A549 (cell line): ENCODE data around the gene PTPRD.

ENCODE experiments used
- ATOH8 ChIP-seq: fragments of 250-450 bp; sonication (Bioruptor Pico); IDR thresholded peaks from 2 replicates; pipeline ENCODE4 v1.5.0; 2020; ENCODE audit warnings: low read depth, mild to moderate bottlenecking, moderate library complexity
- CTCF ChIP-seq: fragments of >200 bp; sonication (Bioruptor Twin); formaldehyde crosslinking; IDR thresholded peaks from 3 replicates; pipeline ENCODE4 v1.5.1; 2016
- EP300 ChIP-seq, 2 experiments: fragments of >200 bp; sonication (Bioruptor Twin); formaldehyde crosslinking; IDR thresholded peaks; 2 replicates in 1 of 2; 3 replicates in 1 of 2; pipeline ENCODE4 v1.6.1; 2016 to 2017
- POLR2A ChIP-seq: IDR thresholded peaks from 2 replicates; pipeline ENCODE4 v1.6.1; 2012; ENCODE audit warnings: mild to moderate bottlenecking, low read length
- POLR2AphosphoS2 ChIP-seq: conservative IDR thresholded peaks from 2 replicates; pipeline ENCODE4 v1.6.1; 2012; ENCODE audit warnings: low read length, improper control_type of control experiment, inconsistent platforms
- RAD21 ChIP-seq, 2 experiments: fragments of >200 bp in 1 of 2; sonication (Bioruptor Twin) in 1 of 2; formaldehyde crosslinking in 1 of 2; IDR thresholded peaks in 1 of 2; conservative IDR thresholded peaks in 1 of 2; 2 replicates in 1 of 2; 3 replicates in 1 of 2; pipeline ENCODE4 v1.6.1; 2012 to 2018; ENCODE audit warnings: inconsistent platforms in 1 of 2
- RFX5 ChIP-seq: fragments of 450-650 bp; IDR thresholded peaks from 2 replicates; pipeline ENCODE4 v1.7.1; 2014; ENCODE audit warnings: antibody characterized with exemption, mild to moderate bottlenecking, moderate library complexity
- RNF2 ChIP-seq: fragments of 200-600 bp; sonication (generic); IDR thresholded peaks from 2 replicates; pipeline ENCODE4 v1.6.1; 2016; ENCODE audit warnings: low read depth, mild to moderate bottlenecking, antibody characterized with exemption, moderate library complexity, borderline replicate concordance
- TP53 ChIP-seq: fragments of 250-450 bp; sonication (Bioruptor Pico); IDR thresholded peaks from 2 replicates; pipeline ENCODE4 v1.5.0; 2021; ENCODE audit warnings: mild to moderate bottlenecking, moderate library complexity

- TF ChIP-seq RAD21 (conservative IDR thresholded peaks at IDR 0.05 in 1 of 2, IDR thresholded peaks at IDR 0.05 in 1 of 2), result no peak
- no peak for TF ChIP-seq RNF2
- TF ChIP-seq TP53 (CRISPR knock-in tag), result no peak
- TF ChIP-seq ATOH8 (CRISPR knock-in tag), result no peak
- TF ChIP-seq POLR2A, result no peak
- TF ChIP-seq CTCF, result no peak
- TF ChIP-seq EP300 (IDR thresholded peaks at IDR 0.05), result no peak
- no peak for TF ChIP-seq RFX5
- no peak for TF ChIP-seq POLR2AphosphoS2
These were observed 894.1 kb downstream of the PTPRD start for GRCh38 chr9:9718691-9719090.
